Endothelial cell of umbilical vein (primary cell): ENCODE results near the gene DNMT3B. TPM values are rescaled to one million over a fixed set of nuclear protein-coding genes. Genes with fewer than 3 reads are reported as not detected.
"Not testable (repeated sequence)": the region's sequence is repeated elsewhere in the genome, so short reads cannot be mapped to it uniquely, and the experiment has no call there.

Source experiments
- BruUV-seq: library from RNA; stranded (reverse); fragments of 400-500 nt; replicated peaks from 2 replicates; lab custom pipeline; 2021; lab: Mats Ljungman, UMichigan
- CTCF ChIA-PET: fragments of 300-600, 350-600 bp; sonication (Branson Sonifier 250); formaldehyde crosslinking; loops from one replicate; lab custom pipeline; 2021; ENCODE audit warnings: antibody characterized with exemption, inconsistent platforms; lab: Charles Lee
- POLR2A ChIA-PET: fragments of 300-600, 350-600 bp; sonication (Branson Sonifier 250); formaldehyde crosslinking; loops from one replicate; lab custom pipeline; 2021; ENCODE audit warnings: antibody characterized with exemption, inconsistent platforms; lab: Charles Lee
- DNase-seq: peaks from one replicate; pipeline ENCODE4 v3.0.0-alpha.2; 2011; ENCODE audit warnings: low read depth, low spot score
- FAIRE-seq: peaks from 2 replicates; lab custom pipeline; 2011; peaks lifted over from hg19 to GRCh38; lab: Jason Lieb, UNC
- H2AFZ ChIP-seq: 2 replicates; pipeline ENCODE4 v1.6.0; 2012; ENCODE audit warnings: low read depth, low read length, control low read depth, inconsistent platforms
- H3K27ac ChIP-seq: 2 replicates; pipeline ENCODE4 v1.5.1; 2011; ENCODE audit warnings: low read depth, mild to moderate bottlenecking, control low read depth, low read length, moderate library complexity; ENCODE audit not compliant: insufficient read depth
- H3K27me3 ChIP-seq, 2 experiments: 2 replicates each; pipeline versions ENCODE4 v1.6.0 to v1.6.1; 2011; ENCODE audit warnings: low read length in 2 of 2, mixed read lengths in 1 of 2; ENCODE audit not compliant: control insufficient read depth in 2 of 2, insufficient read depth in 2 of 2
- H3K36me3 ChIP-seq, 2 experiments: 2 replicates in 1 of 2; 3 replicates in 1 of 2; pipeline ENCODE4 v1.5.1; 2011; ENCODE audit warnings: low read length in 2 of 2, mild to moderate bottlenecking in 1 of 2, moderate library complexity in 1 of 2; ENCODE audit not compliant: control insufficient read depth in 2 of 2, insufficient read depth in 2 of 2; ENCODE audit errors: extremely low read depth in 1 of 2
- H3K4me1 ChIP-seq: 3 replicates; pipeline ENCODE4 v1.5.1; 2011; ENCODE audit warnings: mild to moderate bottlenecking, low read length; ENCODE audit not compliant: control insufficient read depth, insufficient read depth; ENCODE audit errors: extremely low read depth
- H3K4me2 ChIP-seq: 2 replicates; pipeline ENCODE4 v1.6.1; 2011; ENCODE audit warnings: low read length, control low read depth, mixed read lengths; ENCODE audit not compliant: insufficient read depth
- H3K4me3 ChIP-seq, 3 experiments: fragments of 200-600 bp in 1 of 3; sonication (generic), shearing (Covaris generic) in 1 of 3; replicated peaks in 1 of 3; 2 replicates each; pipeline ENCODE4 v1.5.1; 2011 to 2016; ENCODE audit warnings: control low read depth in 3 of 3, low read length in 3 of 3, mild to moderate bottlenecking in 2 of 3, inconsistent platforms in 1 of 3, low read depth in 1 of 3, moderate library complexity in 1 of 3; ENCODE audit not compliant: insufficient read depth in 1 of 3
- H3K79me2 ChIP-seq: 2 replicates; pipeline ENCODE4 v1.6.0; 2012; ENCODE audit warnings: low read length, inconsistent platforms; ENCODE audit not compliant: control insufficient read depth, insufficient read depth
- H3K9ac ChIP-seq: replicated peaks from 2 replicates; pipeline ENCODE3; 2011; ENCODE audit warnings: low read length, control low read depth; ENCODE audit not compliant: insufficient read depth; ENCODE audit errors: extremely low read depth
- H3K9me1 ChIP-seq: replicated peaks from 3 replicates; pipeline ENCODE4 v1.6.0; 2011; ENCODE audit warnings: mild to moderate bottlenecking, low read length; ENCODE audit not compliant: control insufficient read depth, insufficient read depth; ENCODE audit errors: extremely low read depth
- H3K9me3 ChIP-seq: replicated peaks from 2 replicates; pipeline ENCODE4 v1.5.1; 2012; ENCODE audit warnings: low read length, inconsistent platforms; ENCODE audit not compliant: control insufficient read depth, insufficient read depth
- H4K20me1 ChIP-seq: replicated peaks from 2 replicates; pipeline ENCODE3; 2011; ENCODE audit warnings: mild to moderate bottlenecking, low read length; ENCODE audit not compliant: control insufficient read depth, insufficient read depth; ENCODE audit errors: extremely low read depth
- EZH2 ChIP-seq: IDR thresholded peaks from 2 replicates; pipeline ENCODE4 v1.6.1; 2012; ENCODE audit warnings: borderline replicate concordance, low read depth, mild to moderate bottlenecking, moderate library complexity, low read length, inconsistent platforms; ENCODE audit not compliant: severe bottlenecking
- FOS ChIP-seq: IDR thresholded peaks from 2 replicates; pipeline ENCODE4 v1.6.1; 2011; ENCODE audit warnings: mild to moderate bottlenecking, low read length, moderate library complexity, borderline replicate concordance; ENCODE audit not compliant: insufficient read depth
- GATA2 ChIP-seq: IDR thresholded peaks from 2 replicates; pipeline ENCODE4 v1.7.0; 2011; ENCODE audit warnings: low read depth, mild to moderate bottlenecking, moderate library complexity, mixed read lengths, low read length; ENCODE audit not compliant: insufficient read length, insufficient read depth
- JUN ChIP-seq: IDR thresholded peaks from 2 replicates; pipeline ENCODE4 v1.6.1; 2011; ENCODE audit warnings: borderline replicate concordance, low read depth; ENCODE audit not compliant: insufficient read length, insufficient read depth
- MAX ChIP-seq: IDR thresholded peaks from 2 replicates; pipeline ENCODE4 v1.6.1; 2011; ENCODE audit not compliant: insufficient read depth, insufficient read length
- MYC ChIP-seq: IDR thresholded peaks from one replicate; pipeline ENCODE4 v1.6.1; 2011; ENCODE audit warnings: mild to moderate bottlenecking, low read depth, low read length
- POLR2A ChIP-seq: IDR thresholded peaks from 2 replicates; pipeline ENCODE4 v1.6.1; 2012; ENCODE audit warnings: low read depth, mild to moderate bottlenecking, control low read depth, low read length
- dilution Hi-C: fragments of 300-500 bp; cut with MboI; formaldehyde crosslinking; loops from one replicate; pipeline ENCODE4 v1.15.0; 2019; ENCODE audit warnings: low sequenced_read_pairs; ENCODE audit not compliant: extremely low pct_ligation_motif_present
- intact Hi-C: fragments of 100-400 bp; cut with micrococcal nuclease; formaldehyde crosslinking; loops from one replicate; pipeline ENCODE4 v1.10.0; 2022
- polyA plus RNA-seq, 4 experiments: library from polyadenylated mRNA; depleted of rRNA in 3 of 4; stranded (reverse) in 3 of 4; unstranded in 1 of 4; fragments of >200 nt; gene quantifications; 2 replicates each; pipeline versions ENCODE4 v1.2.1 to v1.2.3, GENCODE V29; 2011 to 2012; ENCODE audit warnings: missing spikeins in 1 of 4
- total RNA-seq: library from RNA; stranded (reverse); gene quantifications from 2 replicates; pipeline ENCODE4 v1.2.3, GENCODE V29; 2021

Gene DNMT3B
- total and polyA plus RNA-seq, 2 donors (not counting 3 experiments of a cell fraction or from before 2014, with no cell fraction given), result 3.6 to 6.8 TPM

DNA sequence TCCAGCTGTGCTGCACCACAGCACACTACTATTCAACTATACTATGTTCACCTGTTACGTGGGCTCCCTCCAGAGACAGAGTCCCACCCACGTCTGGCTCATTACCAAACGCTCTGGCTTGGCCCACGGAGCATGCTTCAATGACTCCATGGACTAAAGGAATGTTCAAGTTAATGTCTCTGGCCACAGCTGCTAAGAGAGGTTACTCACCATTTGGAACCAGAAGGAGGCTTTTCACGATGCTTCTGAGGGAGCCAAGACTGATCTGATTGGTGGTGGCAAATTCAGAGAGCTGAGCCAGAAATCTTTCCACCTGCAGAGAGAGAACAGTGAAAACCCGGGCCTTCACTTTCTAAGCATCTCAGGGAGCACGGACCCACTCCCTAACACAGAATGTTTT lies 34.5 kb upstream of the DNMT3B start:
- intact Hi-C loops (no loop called here), dilution Hi-C loops (no loop called here)
- Histone ChIP-seq H3K9me1 (no peaks in the 10 kb centered on the region), H4K20me1 (no peaks in the 10 kb centered on the region), H3K27me3 (no peaks in the 10 kb centered on the region), H3K79me2 (peaks cover 5% of the 10 kb centered on the region), H3K4me1 (no peaks in the 10 kb centered on the region), H3K9ac (no peak overlapping the region), H3K4me2 (no peak overlapping the region), H3K36me3 (peaks cover 5 to 12% of the 10 kb centered on the region in 2 experiments), H3K4me3 (no peak overlapping the region), H2AFZ (no peak overlapping the region), H3K27ac (no peak overlapping the region), H3K9me3 (no peaks in the 10 kb centered on the region)
- DNase-seq (no peak), FAIRE-seq (no peak)
- no TSS peak for BruUV-seq
- TF ChIP-seq POLR2A, result no peak
- no peak for TF ChIP-seq FOS
- no peak for TF ChIP-seq JUN
- TF ChIP-seq EZH2, result no peak
- no peak for TF ChIP-seq MYC
- no peak for TF ChIP-seq GATA2
- no peak for TF ChIP-seq MAX
- ChIA-PET CTCF (interaction anchor here (1.5 kb wide), 1 partner anchor 51 kb away, joined by 5 read pairs; no protein-coding TSS in a partner anchor), POLR2A (interaction anchor here (1.0 kb wide), 1 partner anchor 12 kb away, joined by 3 read pairs; no protein-coding TSS in a partner anchor)

DNA sequence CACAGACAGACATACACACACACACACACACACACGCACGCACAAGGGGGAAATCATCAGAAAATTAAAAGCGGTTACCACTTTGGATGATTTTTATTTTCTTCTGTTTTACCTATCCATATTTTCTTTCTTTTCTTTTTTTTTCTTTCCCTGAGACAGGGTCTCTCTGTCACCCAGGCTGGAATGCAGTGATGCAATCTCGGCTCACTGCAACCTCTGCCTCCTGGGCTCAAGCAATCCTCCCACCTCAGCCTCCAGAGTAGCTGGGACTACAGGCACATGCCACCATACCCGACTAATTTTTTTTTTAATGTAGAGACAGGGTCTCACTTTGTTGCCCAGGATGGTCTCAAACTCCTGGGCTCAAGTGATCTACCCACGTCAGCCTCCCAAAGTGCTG lies 33.8 kb upstream of the DNMT3B start:
- BruUV-seq, H3K4me3 ChIP-seq, H3K4me1 ChIP-seq, H4K20me1 ChIP-seq, H3K9me3 ChIP-seq, H3K27me3 ChIP-seq, H3K9me1 ChIP-seq, H3K79me2 ChIP-seq, dilution Hi-C loops, DNase-seq, CTCF ChIA-PET, H3K27ac ChIP-seq, H3K4me2 ChIP-seq, POLR2A ChIA-PET, intact Hi-C loops, H3K9ac ChIP-seq, H2AFZ ChIP-seq, FAIRE-seq: not testable (repeated sequence)
- H3K36me3 ChIP-seq, result peaks cover 5 to 12% of the 10 kb centered on the region in 2 experiments

GRCh38 chr20:32729334-32729733 lies 32.9 kb upstream of the DNMT3B start:
- dilution Hi-C loops, intact Hi-C loops, POLR2A ChIA-PET: not testable (repeated sequence)

More at GRCh38 chr20:32729334-32729733, 32.9 kb upstream of the DNMT3B start:
- H3K27ac ChIP-seq, H4K20me1 ChIP-seq, FAIRE-seq, H3K4me2 ChIP-seq, H3K9me1 ChIP-seq, H3K4me1 ChIP-seq, DNase-seq, BruUV-seq, CTCF ChIA-PET, H3K27me3 ChIP-seq, H3K79me2 ChIP-seq, H3K4me3 ChIP-seq, H2AFZ ChIP-seq, H3K9ac ChIP-seq, H3K9me3 ChIP-seq: not testable (repeated sequence)
- H3K36me3 ChIP-seq, result peaks cover 5 to 12% of the 10 kb centered on the region in 2 experiments
